Measurements from ENCODE around the gene LRRC4C. TPM values are rescaled to one million over a fixed set of nuclear protein-coding genes. Genes with fewer than 3 reads are reported as not detected.

LRRC4C gene
- total RNA-seq, 1 donor from 2014 or later: 1.5 TPM

DNA sequence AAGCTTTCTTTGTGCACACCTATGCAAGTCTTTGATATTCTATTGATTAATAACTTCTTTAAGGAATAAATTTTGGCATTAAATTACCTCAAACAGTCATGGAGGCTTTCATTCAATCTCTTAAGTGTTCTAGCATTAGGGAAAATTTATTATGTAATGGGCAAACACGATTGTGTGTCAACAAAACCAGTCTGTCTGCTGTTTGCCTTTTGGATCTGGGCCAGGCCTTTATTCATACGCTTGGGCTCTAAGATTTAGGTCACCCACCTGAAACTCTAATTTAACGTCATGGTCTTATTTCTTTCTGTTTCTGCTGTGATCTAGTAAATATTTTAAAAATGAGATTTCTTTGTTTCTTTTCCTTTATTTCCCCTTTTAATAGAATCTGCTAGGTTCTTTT lies 1270.6 kb downstream of the LRRC4C start:
- no peak overlapping the region for H3K4me3 ChIP-seq (ENCODE audit: low read depth, low read length)
- no peak for DNase-seq (ENCODE audit: low read depth)
- H3K27me3 ChIP-seq (ENCODE audit: control insufficient read depth, insufficient read depth, low read length): no peaks in the 10 kb centered on the region
- H3K36me3 ChIP-seq (ENCODE audit: control insufficient read depth, insufficient read depth, low read length): no peaks in the 10 kb centered on the region
- no peak for TF ChIP-seq CTCF (IDR thresholded peaks at IDR 0.05; ENCODE audit: insufficient read depth, low read length, poor library complexity, severe bottlenecking)

- no peak for DNase-seq (ENCODE audit: low read depth)
- no peak for TF ChIP-seq CTCF (IDR thresholded peaks at IDR 0.05; ENCODE audit: insufficient read depth, low read length, poor library complexity, severe bottlenecking)
These were observed 1272.2 kb downstream of the LRRC4C start for GRCh38 chr11:40187295-40187694.

DNA sequence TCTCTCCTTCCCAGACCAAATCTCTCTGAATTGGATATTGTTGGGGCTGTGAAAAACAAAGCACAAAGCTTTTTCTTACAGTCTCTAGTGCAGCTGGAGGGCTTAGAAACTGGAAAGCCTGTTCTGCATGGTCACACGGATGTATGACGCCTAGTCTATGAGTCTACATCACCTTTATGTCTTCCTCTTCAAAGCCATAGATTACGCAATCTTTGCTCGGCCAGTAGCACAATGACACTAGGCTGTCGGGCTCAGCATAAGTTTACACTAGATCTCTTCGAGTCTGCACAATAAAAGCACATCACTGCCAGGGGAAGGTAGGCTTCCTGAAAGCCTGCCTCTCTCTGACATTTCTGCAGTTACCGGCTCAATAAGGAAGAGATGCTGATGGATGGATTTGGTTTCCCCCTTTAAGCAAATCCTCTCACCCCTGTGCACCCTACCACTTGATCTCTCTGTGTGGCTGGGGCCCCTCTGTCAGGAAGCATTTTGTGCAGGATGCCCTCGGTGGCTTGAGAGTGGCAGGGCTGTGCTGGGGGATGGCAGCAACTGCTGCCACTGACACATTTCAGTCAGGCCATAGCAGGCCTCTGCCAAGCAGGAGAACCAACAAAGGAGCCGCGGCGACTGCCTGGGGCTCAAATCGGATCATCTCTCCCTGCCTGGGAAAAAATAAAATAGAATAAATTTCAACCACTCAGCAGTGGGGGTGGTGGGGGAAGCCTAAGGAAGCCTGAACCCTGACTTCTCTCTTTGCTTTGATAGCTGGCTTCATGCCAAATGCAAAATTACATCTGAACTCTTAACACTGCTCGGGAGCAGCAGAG lies 1272.8 kb downstream of the LRRC4C start:
- no peak for TF ChIP-seq CTCF (IDR thresholded peaks at IDR 0.05; ENCODE audit: insufficient read depth, low read length, poor library complexity, severe bottlenecking)
- no peak overlapping the region for H3K4me3 ChIP-seq (ENCODE audit: low read depth, low read length)
- no peaks in the 10 kb centered on the region for H3K27me3 ChIP-seq (ENCODE audit: control insufficient read depth, insufficient read depth, low read length)
- H3K36me3 ChIP-seq (ENCODE audit: control insufficient read depth, insufficient read depth, low read length): no peaks in the 10 kb centered on the region
- no peak for DNase-seq (ENCODE audit: low read depth)

More at GRCh38 chr11:40187295-40187694, 1272.2 kb downstream of the LRRC4C start:
- H3K27me3 ChIP-seq (ENCODE audit: control insufficient read depth, insufficient read depth, low read length): no peaks in the 10 kb centered on the region
- no peaks in the 10 kb centered on the region for H3K36me3 ChIP-seq (ENCODE audit: control insufficient read depth, insufficient read depth, low read length)
- no peak overlapping the region for H3K4me3 ChIP-seq (ENCODE audit: low read depth, low read length)

DNA sequence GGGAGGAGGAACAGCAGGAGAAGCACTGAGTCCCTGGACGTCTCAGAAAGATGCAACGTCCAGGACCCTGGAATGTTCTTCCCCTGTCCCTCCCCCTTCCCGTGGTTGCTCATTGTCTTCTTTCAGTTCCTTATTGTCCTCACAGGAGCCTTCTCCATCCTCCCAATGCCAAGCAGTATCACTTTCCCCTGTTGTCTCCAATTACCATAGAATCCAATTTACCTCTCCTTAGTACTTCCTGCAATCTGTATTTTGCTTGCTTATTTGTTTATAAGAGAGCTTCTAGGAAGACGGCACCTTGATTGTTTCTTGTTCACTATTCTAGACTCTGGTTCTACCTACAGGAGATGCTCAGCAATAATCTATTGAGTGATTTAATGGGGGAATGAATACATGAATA lies 1273.7 kb downstream of the LRRC4C start:
- Histone ChIP-seq H3K27me3 (ENCODE audit: control insufficient read depth, insufficient read depth, low read length) (no peaks in the 10 kb centered on the region), H3K4me3 (ENCODE audit: low read depth, low read length) (no peak overlapping the region), H3K36me3 (ENCODE audit: control insufficient read depth, insufficient read depth, low read length) (no peaks in the 10 kb centered on the region)
- no peak for TF ChIP-seq CTCF (IDR thresholded peaks at IDR 0.05; ENCODE audit: insufficient read depth, low read length, poor library complexity, severe bottlenecking)
- no peak for DNase-seq (ENCODE audit: low read depth)

GRCh38 chr11:40183073-40184064 lies 1276.1 kb downstream of the LRRC4C start:
- DNase-seq (ENCODE audit: low read depth): no peak
- Histone ChIP-seq H3K27me3 (ENCODE audit: control insufficient read depth, insufficient read depth, low read length) (no peaks in the 10 kb centered on the region), H3K4me3 (ENCODE audit: low read depth, low read length) (no peak overlapping the region), H3K36me3 (ENCODE audit: control insufficient read depth, insufficient read depth, low read length) (no peaks in the 10 kb centered on the region)
- TF ChIP-seq CTCF (IDR thresholded peaks at IDR 0.05; ENCODE audit: insufficient read depth, low read length, poor library complexity, severe bottlenecking): no peak

Measured in kidney epithelial cell (primary cell).